Measurements from ENCODE around the gene SRPX.

SRPX gene

GRCh38 chrX:38102240-38102639, 118.4 kb downstream of the SRPX start:
- Histone ChIP-seq H3K4me1 (no peaks in the 10 kb centered on the region), H3K36me3 (no peaks in the 10 kb centered on the region), H3K27ac (no peak overlapping the region), H3K9me3 (peaks cover 0 to 12% (median 7%) of the 10 kb centered on the region in 3 donors), H3K27me3 (no peaks in the 10 kb centered on the region), H3K4me3 (no peak overlapping the region)
- intact Hi-C loops (cut with DNase I; ENCODE audit: low total_unique reads), result no loop called here
- no peak for TF ChIP-seq CTCF (IDR thresholded peaks at IDR 0.05)
- DNase-seq, result no peak

GRCh38 chrX:38099688-38100087, 121.0 kb downstream of the SRPX start:
- Histone ChIP-seq H3K4me3 (no peak overlapping the region), H3K9me3 (peaks cover 0 to 12% (median 7%) of the 10 kb centered on the region in 3 donors), H3K36me3 (no peaks in the 10 kb centered on the region), H3K27ac (no peak overlapping the region), H3K4me1 (no peaks in the 10 kb centered on the region), H3K27me3 (no peaks in the 10 kb centered on the region)
- intact Hi-C loops (cut with DNase I; ENCODE audit: low total_unique reads), result no loop called here
- TF ChIP-seq CTCF (IDR thresholded peaks at IDR 0.05), result no peak
- DNase-seq, result no peak

All from tibial artery (tissue), 4 donors.